ENCODE measurements around the gene LPAR1.

LPAR1 gene

DNA sequence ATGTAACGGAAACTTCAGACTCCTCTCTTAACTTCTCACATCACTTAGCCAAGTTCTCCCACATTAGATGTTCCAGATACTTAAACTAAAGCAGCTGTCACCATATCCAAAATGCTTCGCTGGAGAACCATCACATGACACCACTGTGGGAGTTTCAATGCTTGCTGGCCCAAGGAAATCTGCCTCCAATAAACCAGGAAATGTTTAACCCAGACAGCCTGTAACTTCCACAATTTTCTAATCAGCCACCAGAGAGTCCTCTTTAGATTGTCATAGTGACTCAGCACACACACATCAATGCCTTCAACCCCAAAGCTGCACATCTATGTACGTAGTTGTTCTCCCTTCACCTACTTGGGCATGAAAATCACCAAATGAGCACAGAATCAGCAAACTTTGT is 118.7 kb downstream of the LPAR1 start:
- no peaks in the 10 kb centered on the region for H3K79me2 ChIP-seq (ENCODE audit: low read length)
- 0 out of 2 replicates have a peak, but pooled peaks cover 2% of the 10 kb centered on the region for H3K9me3 ChIP-seq (ENCODE audit: insufficient read depth, low read length)
- no peak overlapping the region for H3K27ac ChIP-seq (ENCODE audit: low read length)
- TF ChIP-seq EZH2phosphoT487 (IDR thresholded peaks at IDR 0.05; ENCODE audit: low read depth): no peak
- TF ChIP-seq, protein P1, sequence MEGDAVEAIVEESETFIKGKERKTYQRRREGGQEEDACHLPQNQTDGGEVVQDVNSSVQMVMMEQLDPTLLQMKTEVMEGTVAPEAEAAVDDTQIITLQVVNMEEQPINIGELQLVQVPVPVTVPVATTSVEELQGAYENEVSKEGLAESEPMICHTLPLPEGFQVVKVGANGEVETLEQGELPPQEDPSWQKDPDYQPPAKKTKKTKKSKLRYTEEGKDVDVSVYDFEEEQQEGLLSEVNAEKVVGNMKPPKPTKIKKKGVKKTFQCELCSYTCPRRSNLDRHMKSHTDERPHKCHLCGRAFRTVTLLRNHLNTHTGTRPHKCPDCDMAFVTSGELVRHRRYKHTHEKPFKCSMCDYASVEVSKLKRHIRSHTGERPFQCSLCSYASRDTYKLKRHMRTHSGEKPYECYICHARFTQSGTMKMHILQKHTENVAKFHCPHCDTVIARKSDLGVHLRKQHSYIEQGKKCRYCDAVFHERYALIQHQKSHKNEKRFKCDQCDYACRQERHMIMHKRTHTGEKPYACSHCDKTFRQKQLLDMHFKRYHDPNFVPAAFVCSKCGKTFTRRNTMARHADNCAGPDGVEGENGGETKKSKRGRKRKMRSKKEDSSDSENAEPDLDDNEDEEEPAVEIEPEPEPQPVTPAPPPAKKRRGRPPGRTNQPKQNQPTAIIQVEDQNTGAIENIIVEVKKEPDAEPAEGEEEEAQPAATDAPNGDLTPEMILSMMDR (IDR thresholded peaks at IDR 0.05; ENCODE audit: low read depth, low read length): no peak
- H2AFZ ChIP-seq (ENCODE audit: low read depth, low read length): no peak overlapping the region; the same call in 1 of the 2 replicates
- no peaks in the 10 kb centered on the region for H3K4me1 ChIP-seq (ENCODE audit: low read length)
- no peaks in the 10 kb centered on the region for H3K27me3 ChIP-seq (ENCODE audit: low read depth, low read length)
- no peak overlapping the region for H3K9ac ChIP-seq (ENCODE audit: low read length)
- no peak overlapping the region for H3K4me2 ChIP-seq (ENCODE audit: low read length)
- H3K36me3 ChIP-seq (replicated peaks; ENCODE audit: low read depth, low read length): no peaks in the 10 kb centered on the region
- H4K20me1 ChIP-seq (ENCODE audit: insufficient read depth, low read length): no peaks in the 10 kb centered on the region
- no peak overlapping the region for H3K4me3 ChIP-seq (ENCODE audit: low read length)

GRCh38 chr9:110919050-110919435 is 119.2 kb downstream of the LPAR1 start:
- Histone ChIP-seq H3K9me3 (ENCODE audit: insufficient read depth, low read length) (0 out of 2 replicates have a peak, but pooled peaks cover 5% of the 10 kb centered on the region), H3K27me3 (ENCODE audit: low read depth, low read length) (no peaks in the 10 kb centered on the region), H3K27ac (ENCODE audit: low read length) (no peak overlapping the region), H3K4me1 (ENCODE audit: low read length) (no peaks in the 10 kb centered on the region), H3K9ac (ENCODE audit: low read length) (no peak overlapping the region), H3K4me3 (ENCODE audit: low read length) (no peak overlapping the region), H2AFZ (ENCODE audit: low read depth, low read length) (no peak overlapping the region), H3K79me2 (ENCODE audit: low read length) (no peaks in the 10 kb centered on the region), H4K20me1 (ENCODE audit: insufficient read depth, low read length) (no peaks in the 10 kb centered on the region), H3K36me3 (replicated peaks; ENCODE audit: low read depth, low read length) (no peaks in the 10 kb centered on the region), H3K4me2 (ENCODE audit: low read length) (no peak overlapping the region)
- TF ChIP-seq, protein P1 (IDR thresholded peaks at IDR 0.05; ENCODE audit: low read depth, low read length): no peak
- no peak for TF ChIP-seq EZH2phosphoT487 (IDR thresholded peaks at IDR 0.05; ENCODE audit: low read depth)

GRCh38 chr9:110918316-110919049 is 119.8 kb downstream of the LPAR1 start:
- Histone ChIP-seq H4K20me1 (ENCODE audit: insufficient read depth, low read length) (no peaks in the 10 kb centered on the region), H3K27me3 (ENCODE audit: low read depth, low read length) (no peaks in the 10 kb centered on the region), H3K4me2 (ENCODE audit: low read length) (no peak overlapping the region), H3K79me2 (ENCODE audit: low read length) (no peaks in the 10 kb centered on the region), H2AFZ (ENCODE audit: low read depth, low read length) (no peak overlapping the region), H3K4me3 (ENCODE audit: low read length) (no peak overlapping the region), H3K36me3 (replicated peaks; ENCODE audit: low read depth, low read length) (no peaks in the 10 kb centered on the region), H3K9ac (ENCODE audit: low read length) (no peak overlapping the region), H3K9me3 (ENCODE audit: insufficient read depth, low read length) (0 out of 2 replicates have a peak, but pooled peaks cover 5% of the 10 kb centered on the region), H3K4me1 (ENCODE audit: low read length) (no peaks in the 10 kb centered on the region), H3K27ac (ENCODE audit: low read length) (no peak overlapping the region)
- TF ChIP-seq, protein P1 (IDR thresholded peaks at IDR 0.05; ENCODE audit: low read depth, low read length): no peak
- TF ChIP-seq EZH2phosphoT487 (IDR thresholded peaks at IDR 0.05; ENCODE audit: low read depth): no peak

GRCh38 chr9:110916403-110916802 is 121.9 kb downstream of the LPAR1 start:
- Histone ChIP-seq H4K20me1 (ENCODE audit: insufficient read depth, low read length) (no peaks in the 10 kb centered on the region), H3K4me2 (ENCODE audit: low read length) (no peak overlapping the region), H3K4me1 (ENCODE audit: low read length) (no peaks in the 10 kb centered on the region), H3K9ac (ENCODE audit: low read length) (no peak overlapping the region), H3K4me3 (ENCODE audit: low read length) (no peak overlapping the region), H3K36me3 (replicated peaks; ENCODE audit: low read depth, low read length) (no peaks in the 10 kb centered on the region), H3K9me3 (ENCODE audit: insufficient read depth, low read length) (peaks cover 10% of the 10 kb centered on the region; the same call in 1 of the 2 replicates), H3K27me3 (ENCODE audit: low read depth, low read length) (no peaks in the 10 kb centered on the region), H3K79me2 (ENCODE audit: low read length) (no peaks in the 10 kb centered on the region), H3K27ac (ENCODE audit: low read length) (no peak overlapping the region), H2AFZ (ENCODE audit: low read depth, low read length) (no peak overlapping the region)
- TF ChIP-seq EZH2phosphoT487 (IDR thresholded peaks at IDR 0.05; ENCODE audit: low read depth): no peak
- TF ChIP-seq, protein P1 (IDR thresholded peaks at IDR 0.05; ENCODE audit: low read depth, low read length): no peak
